ENCODE results near the gene NSUN4.

DNA sequence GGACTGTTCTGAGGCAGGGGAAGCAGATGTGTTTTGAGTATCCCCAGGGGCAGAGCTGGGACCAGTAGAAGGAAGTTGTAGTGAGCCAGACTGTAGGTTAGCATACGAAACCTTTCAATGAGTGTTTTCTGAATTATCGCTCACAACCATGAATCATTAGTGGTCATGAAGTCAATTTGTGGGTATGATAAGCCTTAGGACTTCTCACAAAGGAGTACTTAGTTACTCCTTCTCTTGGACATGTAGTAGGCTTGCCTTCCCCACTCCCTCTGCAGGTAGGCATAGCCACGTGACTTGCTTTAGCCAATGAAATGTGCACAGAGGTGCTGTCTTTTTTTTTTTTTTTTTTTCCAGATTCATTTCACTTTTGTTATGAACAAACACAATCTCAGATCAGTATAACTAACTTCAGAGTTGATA, 29.6 kb downstream of the NSUN4 start:
- TF ChIP-seq, protein P1, sequence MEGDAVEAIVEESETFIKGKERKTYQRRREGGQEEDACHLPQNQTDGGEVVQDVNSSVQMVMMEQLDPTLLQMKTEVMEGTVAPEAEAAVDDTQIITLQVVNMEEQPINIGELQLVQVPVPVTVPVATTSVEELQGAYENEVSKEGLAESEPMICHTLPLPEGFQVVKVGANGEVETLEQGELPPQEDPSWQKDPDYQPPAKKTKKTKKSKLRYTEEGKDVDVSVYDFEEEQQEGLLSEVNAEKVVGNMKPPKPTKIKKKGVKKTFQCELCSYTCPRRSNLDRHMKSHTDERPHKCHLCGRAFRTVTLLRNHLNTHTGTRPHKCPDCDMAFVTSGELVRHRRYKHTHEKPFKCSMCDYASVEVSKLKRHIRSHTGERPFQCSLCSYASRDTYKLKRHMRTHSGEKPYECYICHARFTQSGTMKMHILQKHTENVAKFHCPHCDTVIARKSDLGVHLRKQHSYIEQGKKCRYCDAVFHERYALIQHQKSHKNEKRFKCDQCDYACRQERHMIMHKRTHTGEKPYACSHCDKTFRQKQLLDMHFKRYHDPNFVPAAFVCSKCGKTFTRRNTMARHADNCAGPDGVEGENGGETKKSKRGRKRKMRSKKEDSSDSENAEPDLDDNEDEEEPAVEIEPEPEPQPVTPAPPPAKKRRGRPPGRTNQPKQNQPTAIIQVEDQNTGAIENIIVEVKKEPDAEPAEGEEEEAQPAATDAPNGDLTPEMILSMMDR (IDR thresholded peaks at IDR 0.05), result no peak
- TF ChIP-seq POLR2A (IDR thresholded peaks at IDR 0.05), result no peak

Data from gastroesophageal sphincter (tissue), 3 donors.